IMR-90 (cell line): ENCODE data around the gene TUB. TPM values are rescaled to one million over a fixed set of nuclear protein-coding genes. Genes with fewer than 3 reads are reported as not detected.

Source experiments
- ATAC-seq: fragments of 200-7000 bp; cut with Tn5 transposase; 2 replicates; pipeline ENCODE4 v1.9.1; 2020; ENCODE audit warnings: low read depth, mild to moderate bottlenecking, moderate library complexity
- BruUV-seq: library from RNA; stranded (reverse); fragments of 400-500 nt; replicated peaks from 2 replicates; lab custom pipeline; 2021; lab: Mats Ljungman, UMichigan
- CTCF ChIA-PET: fragments of 300-600 bp; formaldehyde crosslinking; extraction: SDS; loops from one replicate; lab custom pipeline; 2021; ENCODE audit warnings: antibody characterized with exemption; lab: Yijun Ruan, JAX
- POLR2A ChIA-PET: fragments of 300-600 bp; sonication (Branson Sonifier 250); formaldehyde crosslinking; loops from one replicate; lab custom pipeline; 2022; ENCODE audit warnings: antibody characterized with exemption; ENCODE audit not compliant: unreplicated experiment; lab: Charles Lee
- DNase-seq: peaks from one replicate; pipeline ENCODE4 v3.0.0; 2013
- H2AFZ ChIP-seq: replicated peaks from 2 replicates; pipeline ENCODE3; 2013; ENCODE audit warnings: low read length, mild to moderate bottlenecking; ENCODE audit not compliant: poor library complexity
- H2AK5ac ChIP-seq: 2 replicates; pipeline ENCODE4 v1.6.1; 2013; ENCODE audit warnings: low read depth, low read length, inconsistent platforms
- H2AK9ac ChIP-seq: replicated peaks from 2 replicates; pipeline ENCODE3; 2013; ENCODE audit warnings: mild to moderate bottlenecking, low read depth, low read length, moderate library complexity; ENCODE audit not compliant: poor library complexity
- H2BK120ac ChIP-seq: 2 replicates; pipeline ENCODE4 v1.6.1; 2013; ENCODE audit warnings: low read depth, low read length, inconsistent platforms
- H2BK15ac ChIP-seq: 3 replicates; pipeline ENCODE4 v1.6.1; 2013; ENCODE audit warnings: low read depth, low read length, inconsistent platforms
- H2BK20ac ChIP-seq: 2 replicates; pipeline ENCODE4 v1.6.1; 2013; ENCODE audit warnings: low read depth, mild to moderate bottlenecking, inconsistent platforms, low read length, moderate library complexity
- H2BK5ac ChIP-seq: 2 replicates; pipeline ENCODE4 v1.6.1; 2013; ENCODE audit warnings: mild to moderate bottlenecking, low read depth, low read length, inconsistent platforms; ENCODE audit not compliant: poor library complexity, severe bottlenecking
- H3K14ac ChIP-seq: replicated peaks from 2 replicates; pipeline ENCODE4 v1.6.1; 2013; ENCODE audit warnings: low read depth, low read length, inconsistent platforms
- H3K18ac ChIP-seq: 2 replicates; pipeline ENCODE4 v1.6.1; 2013; ENCODE audit warnings: low read depth, low read length, control low read depth
- H3K23ac ChIP-seq: 2 replicates; pipeline ENCODE4 v1.6.1; 2013; ENCODE audit warnings: low read depth, low read length, inconsistent platforms
- H3K27ac ChIP-seq: 2 replicates; pipeline ENCODE4 v1.5.1; 2013; ENCODE audit warnings: mild to moderate bottlenecking, control low read depth, low read length; ENCODE audit not compliant: insufficient read depth
- H3K27me3 ChIP-seq: 2 replicates; pipeline ENCODE4 v1.6.1; 2013; ENCODE audit warnings: low read length; ENCODE audit not compliant: control insufficient read depth, insufficient read depth
- H3K36me3 ChIP-seq: 2 replicates; pipeline ENCODE4 v1.6.1; 2013; ENCODE audit warnings: low read length, mixed read lengths; ENCODE audit not compliant: control insufficient read depth, insufficient read depth
- H3K4ac ChIP-seq: 2 replicates; pipeline ENCODE4 v1.6.1; 2013; ENCODE audit warnings: low read depth, low read length, inconsistent platforms
- H3K4me1 ChIP-seq: 2 replicates; pipeline ENCODE4 v1.6.1; 2013; ENCODE audit warnings: low read length, mixed read lengths; ENCODE audit not compliant: control insufficient read depth, insufficient read depth
- H3K4me2 ChIP-seq: 2 replicates; pipeline ENCODE4 v1.6.1; 2013; ENCODE audit warnings: low read depth, mild to moderate bottlenecking, control low read depth, low read length, moderate library complexity
- H3K4me3 ChIP-seq: 2 replicates; pipeline ENCODE4 v1.5.1; 2013; ENCODE audit warnings: low read depth, mild to moderate bottlenecking, control low read depth, low read length, moderate library complexity; ENCODE audit not compliant: insufficient read depth
- H3K56ac ChIP-seq: 2 replicates; pipeline ENCODE4 v1.6.1; 2013; ENCODE audit warnings: low read length, inconsistent platforms; ENCODE audit not compliant: insufficient read depth; ENCODE audit errors: extremely low read depth
- H3K79me1 ChIP-seq, 2 experiments: 2 replicates each; pipeline ENCODE4 v1.6.1; 2013; ENCODE audit warnings: low read length in 2 of 2, inconsistent platforms in 1 of 2, low read depth in 1 of 2
- H3K9ac ChIP-seq: 2 replicates; pipeline ENCODE4 v1.6.1; 2013; ENCODE audit warnings: low read depth, low read length, control low read depth
- H3K9me1 ChIP-seq: 2 replicates; pipeline ENCODE4 v1.6.1; 2013; ENCODE audit warnings: low read length, inconsistent platforms; ENCODE audit not compliant: insufficient read depth
- H3K9me3 ChIP-seq: 2 replicates; pipeline ENCODE4 v1.6.1; 2013; ENCODE audit warnings: low read length; ENCODE audit not compliant: control insufficient read depth, insufficient read depth
- H4K20me1 ChIP-seq: 2 replicates; pipeline ENCODE4 v1.6.1; 2013; ENCODE audit warnings: low read length, inconsistent platforms; ENCODE audit not compliant: insufficient read depth
- H4K5ac ChIP-seq: 2 replicates; pipeline ENCODE4 v1.6.1; 2013; ENCODE audit warnings: mild to moderate bottlenecking, low read depth, low read length, control low read depth
- H4K8ac ChIP-seq, 2 experiments: 2 replicates each; pipeline ENCODE4 v1.6.1; 2013; ENCODE audit warnings: low read depth in 2 of 2, low read length in 2 of 2, control low read depth in 1 of 2, inconsistent platforms in 1 of 2
- H4K91ac ChIP-seq: 2 replicates; pipeline ENCODE4 v1.6.1; 2013; ENCODE audit warnings: low read depth, low read length, inconsistent platforms; ENCODE audit not compliant: insufficient read depth
- BHLHE40 ChIP-seq: fragments of 150-350 bp; IDR thresholded peaks from 2 replicates; pipeline ENCODE4 v1.6.1; 2016; ENCODE audit warnings: mild to moderate bottlenecking, low read depth, low read length
- CTCF ChIP-seq: conservative IDR thresholded peaks from 2 replicates; pipeline ENCODE4 v1.5.1; 2012; ENCODE audit warnings: mild to moderate bottlenecking, low read depth, low read length, improper control_type of control experiment
- ELK1 ChIP-seq: fragments of 150-350 bp; IDR thresholded peaks from 2 replicates; pipeline ENCODE4 v1.6.1; 2016; ENCODE audit warnings: low read depth, mild to moderate bottlenecking, low read length, moderate library complexity, borderline replicate concordance
- MAFK ChIP-seq: IDR thresholded peaks from 2 replicates; pipeline ENCODE4 v1.6.1; 2012; ENCODE audit warnings: low read depth, low read length, improper control_type of control experiment
- RAD21 ChIP-seq: IDR thresholded peaks from 2 replicates; pipeline ENCODE4 v1.6.1; 2012; ENCODE audit warnings: low read length, improper control_type of control experiment
- SMC3 ChIP-seq: fragments of 150-350 bp; IDR thresholded peaks from 2 replicates; pipeline ENCODE4 v1.6.1; 2016; ENCODE audit warnings: low read depth, mild to moderate bottlenecking, antibody characterized with exemption, low read length, moderate library complexity
- WGBS, 2 experiments: methylation state at CpG; one replicate each; pipeline versions ENCODE4 v1.1.5 to v1.1.7; 2013; ENCODE audit warnings: missing lambda C conversion rate in 2 of 2; ENCODE audit not compliant: insufficient read length in 1 of 2; ENCODE audit errors: extremely low coverage in 2 of 2; 5-methylcytosine and 5-hydroxymethylcytosine counted together
- dilution Hi-C: fragments of 300-500 bp; cut with HindIII; formaldehyde crosslinking; loops from one replicate; pipeline ENCODE4 v1.14.3; 2018; ENCODE audit warnings: low sequenced_read_pairs; ENCODE audit not compliant: unreplicated experiment
- in situ Hi-C: fragments of 300-500 bp; cut with MboI; formaldehyde crosslinking; loops from 3 replicates; pipeline ENCODE4 v1.14.3; 2019; ENCODE audit warnings: low sequenced_read_pairs, inconsistent platforms, mixed read lengths
- intact Hi-C: fragments of 100-400 bp; cut with micrococcal nuclease; formaldehyde crosslinking; loops from 2 replicates; pipeline ENCODE4 v1.10.0; 2022
- polyA plus RNA-seq, 3 experiments: library from polyadenylated mRNA; depleted of rRNA; stranded (reverse); fragments of >200 nt; gene quantifications; 2 replicates each; pipeline ENCODE4 v1.2.3, GENCODE V29; 2012; ENCODE audit warnings: low replicate concordance in 1 of 3
- total RNA-seq: library from RNA; depleted of rRNA; stranded (reverse); fragments of >200 nt; gene quantifications from 2 replicates; pipeline ENCODE4 v1.2.3, GENCODE V29; 2012

Gene TUB
- total and polyA plus RNA-seq, 2 of the 4 experiments (the other 2 are of a cell fraction): 11.8 to 12.9 TPM

- H3K4me3 ChIP-seq: no peak overlapping the region
- CTCF ChIA-PET: interaction anchor here (0.9 to 3.6 kb wide), 2 partner anchors 17 to 81 kb away, joined by 3 to 11 read pairs; no protein-coding TSS in a partner anchor
- TF ChIP-seq ELK1 (no peak), SMC3 (peak; percentile 8; the same call in 1 of the 2 replicates), RAD21 (no peak), CTCF (peak; percentile 25; the same call in 1 of the 2 replicates), BHLHE40 (no peak), MAFK (no peak)
- peaks cover 3% of the 10 kb centered on the region; the same call in 1 of the 2 replicates for H3K4me1 ChIP-seq
- no peak overlapping the region for H3K9ac ChIP-seq
- no peak overlapping the region for H2BK20ac ChIP-seq
- no peak overlapping the region for H2AFZ ChIP-seq
- BruUV-seq: no TSS peak
- H3K18ac ChIP-seq: no peak overlapping the region
- in situ Hi-C loops (loop anchor here (25.0 kb wide), 1 partner anchor 400 kb away; no protein-coding TSS in a partner anchor), intact Hi-C loops (no loop called here), dilution Hi-C loops (no loop called here)
- H3K14ac ChIP-seq: no peak overlapping the region
- H2BK5ac ChIP-seq: no peak overlapping the region
- H3K9me3 ChIP-seq: no peaks in the 10 kb centered on the region
- WGBS, 2 experiments: 100% methylated on average over 3 of the region's 4 CpGs; no CpG with 5 or more reads in 1 of the 2 experiments
- H2AK9ac ChIP-seq: no peak overlapping the region
- H2AK5ac ChIP-seq: no peak overlapping the region
- H3K23ac ChIP-seq: no peak overlapping the region
- H4K20me1 ChIP-seq: peaks cover 38% of the 10 kb centered on the region; the same call in 1 of the 2 replicates
- H3K9me1 ChIP-seq: no peaks in the 10 kb centered on the region; the same call in 1 of the 2 replicates
- H3K79me1 ChIP-seq: peaks cover 6 to 30% of the 10 kb centered on the region in 2 experiments; a peak in 2 of 4 replicates
- POLR2A ChIA-PET: no interaction called here
- peak; percentile 24; the same call in 1 of the 2 replicates for ATAC-seq
- H4K91ac ChIP-seq: no peak overlapping the region
- no peak for DNase-seq
- H4K5ac ChIP-seq: no peak overlapping the region
- no peaks in the 10 kb centered on the region for H3K36me3 ChIP-seq
- no peak overlapping the region for H2BK15ac ChIP-seq
- no peak overlapping the region for H2BK120ac ChIP-seq
- H3K27ac ChIP-seq: no peak overlapping the region
- H3K4me2 ChIP-seq: no peak overlapping the region
- no peak overlapping the region for H3K4ac ChIP-seq
- no peak overlapping the region for H3K56ac ChIP-seq
- H4K8ac ChIP-seq: no peak overlapping the region
- no peaks in the 10 kb centered on the region for H3K27me3 ChIP-seq
Observed at GRCh38 chr11:8087185-8087584, 6.2 kb downstream of the TUB start.
